ENCODE measurements around the gene MTSS2. TPM values are rescaled to one million over a fixed set of nuclear protein-coding genes. Genes with fewer than 3 reads are reported as not detected.
A peak's percentile ranks its signal among the peaks of the same experiment; 100 is the strongest.

Gene MTSS2
- total RNA-seq, 1 experiment from 2014 or later: 64.1 TPM

GRCh38 chr16:70683146-70683944 lies 2.5 kb downstream of the MTSS2 start:
- Histone ChIP-seq H3K9me3 (no peaks in the 10 kb centered on the region), H3K27me3 (replicated peaks; ENCODE audit: control insufficient read depth, insufficient read depth, low read length) (no peaks in the 10 kb centered on the region), H3K4me3 (ENCODE audit: low read depth, low read length) (no peak overlapping the region), H3K4me1 (peaks cover 39% of the 10 kb centered on the region), H3K36me3 (ENCODE audit: control insufficient read depth, insufficient read depth, low read length) (peaks cover 2% of the 10 kb centered on the region; the same call in 1 of the 2 replicates)
- peaks cover 33% of the 10 kb centered on the region for H3K4me1 Mint-ChIP-seq (ENCODE audit: low read depth, unreplicated experiment)
- no peaks in the 10 kb centered on the region for H3K9me3 Mint-ChIP-seq (ENCODE audit: unreplicated experiment)
- H3K4me3 Mint-ChIP-seq (ENCODE audit: unreplicated experiment): peak overlapping the region; percentile 53
- BruUV-seq (replicated peaks): TSS peak; percentile 31
- POLR2A ChIA-PET: no interaction called here
- intact Hi-C loops (cut with micrococcal nuclease; ENCODE audit: unreplicated experiment): loop anchor here (2.0 kb wide), 2 partner anchors 55 to 87 kb away; no protein-coding TSS in a partner anchor
- CTCF ChIA-PET: interaction anchor here (1.2 to 1.3 kb wide), 2 partner anchors 55 to 88 kb away, joined by 9 read pairs; no protein-coding TSS in a partner anchor
- TF ChIP-seq CTCF (IDR thresholded peaks at IDR 0.05; ENCODE audit: insufficient read depth in 1 of 2, low read depth in 1 of 2, low read length in 1 of 2, severe bottlenecking in 1 of 2, unreplicated experiment in 1 of 2): no peak
- peak overlapping the region; percentile 82 for H3K27ac Mint-ChIP-seq (ENCODE audit: unreplicated experiment)
- no peaks in the 10 kb centered on the region for H3K27me3 Mint-ChIP-seq (ENCODE audit: insufficient read depth, unreplicated experiment)
- peaks cover 27% of the 10 kb centered on the region for H3K36me3 Mint-ChIP-seq (ENCODE audit: insufficient read depth, unreplicated experiment)
- DNase-seq: no peak

GRCh38 chr16:70682239-70683145 lies 3.4 kb downstream of the MTSS2 start:
- BruUV-seq (replicated peaks): no TSS peak

More at GRCh38 chr16:70682239-70683145, 3.4 kb downstream of the MTSS2 start:
- Mint-ChIP-seq H3K4me3 (ENCODE audit: unreplicated experiment) (peak overlapping the region; percentile 53), H3K27me3 (ENCODE audit: insufficient read depth, unreplicated experiment) (no peaks in the 10 kb centered on the region), H3K4me1 (ENCODE audit: low read depth, unreplicated experiment) (peaks cover 27% of the 10 kb centered on the region), H3K36me3 (ENCODE audit: insufficient read depth, unreplicated experiment) (peaks cover 26% of the 10 kb centered on the region), H3K9me3 (ENCODE audit: unreplicated experiment) (no peaks in the 10 kb centered on the region), H3K27ac (ENCODE audit: unreplicated experiment) (peak overlapping the region; percentile 82)
- Histone ChIP-seq H3K4me3 (ENCODE audit: low read depth, low read length) (no peak overlapping the region), H3K4me1 (peaks cover 39% of the 10 kb centered on the region), H3K27me3 (replicated peaks; ENCODE audit: control insufficient read depth, insufficient read depth, low read length) (no peaks in the 10 kb centered on the region), H3K9me3 (no peaks in the 10 kb centered on the region), H3K36me3 (ENCODE audit: control insufficient read depth, insufficient read depth, low read length) (peaks cover 2% of the 10 kb centered on the region; the same call in 1 of the 2 replicates)
- peak in 1 of 2 experiments; percentile 36 for TF ChIP-seq CTCF (IDR thresholded peaks at IDR 0.05; ENCODE audit: insufficient read depth in 1 of 2, low read depth in 1 of 2, low read length in 1 of 2, severe bottlenecking in 1 of 2, unreplicated experiment in 1 of 2)
- no peak for DNase-seq
- CTCF ChIA-PET: interaction anchor here (0.6 to 1.3 kb wide), 4 partner anchors 56 to 432 kb away, joined by 3 to 9 read pairs (median 7); no protein-coding TSS in a partner anchor
- POLR2A ChIA-PET: no interaction called here
- intact Hi-C loops (cut with micrococcal nuclease; ENCODE audit: unreplicated experiment): loop anchor here (2.0 kb wide), 2 partner anchors 56 to 88 kb away; no protein-coding TSS in a partner anchor

All from Caco-2 (cell line).